ENCODE results near the gene CHSY3. TPM values are rescaled to one million over a fixed set of nuclear protein-coding genes. Genes with fewer than 3 reads are reported as not detected.

Gene CHSY3
- total and polyA plus RNA-seq, 12 donors = 0.15 to 1.6 (median 1.0) TPM

DNA sequence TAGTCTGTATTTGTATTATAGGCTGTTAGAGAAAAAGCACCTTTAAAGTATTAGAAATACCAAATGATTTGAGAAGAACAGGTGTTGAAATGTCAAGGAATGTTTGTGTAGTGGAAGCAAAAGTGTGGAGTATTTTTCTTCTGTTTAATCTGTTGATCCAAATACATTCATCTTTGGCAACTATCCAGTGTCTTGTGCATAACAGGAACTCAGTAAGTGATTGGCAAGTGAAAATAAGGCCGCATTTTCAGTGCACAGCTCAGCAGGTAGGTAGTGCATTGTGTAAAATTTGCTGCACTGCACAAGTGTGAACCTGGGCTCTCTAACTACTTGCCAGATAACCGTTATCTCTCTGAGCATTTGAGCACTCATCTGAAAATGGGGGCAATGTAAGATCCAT, 61.8 kb downstream of the CHSY3 start:
- DNase-seq (no peak), ATAC-seq (no peak)
- intact Hi-C loops (cut with DNase I) = no loop called here
- Histone ChIP-seq H3K27me3 (no peaks in the 10 kb centered on the region), H3K36me3 (no peaks in the 10 kb centered on the region), H3K9me3 (no peaks in the 10 kb centered on the region), H3K4me1 (peaks cover 0 to 14% (median 5%) of the 10 kb centered on the region in 9 donors), H3K4me3 (no peak overlapping the region), H3K27ac (no peak overlapping the region)
- no peak for TF ChIP-seq CTCF (IDR thresholded peaks at IDR 0.05)
- 60 to 66% methylated on average over 2 of the region's 2 CpGs for WGBS, 2 donors

DNA sequence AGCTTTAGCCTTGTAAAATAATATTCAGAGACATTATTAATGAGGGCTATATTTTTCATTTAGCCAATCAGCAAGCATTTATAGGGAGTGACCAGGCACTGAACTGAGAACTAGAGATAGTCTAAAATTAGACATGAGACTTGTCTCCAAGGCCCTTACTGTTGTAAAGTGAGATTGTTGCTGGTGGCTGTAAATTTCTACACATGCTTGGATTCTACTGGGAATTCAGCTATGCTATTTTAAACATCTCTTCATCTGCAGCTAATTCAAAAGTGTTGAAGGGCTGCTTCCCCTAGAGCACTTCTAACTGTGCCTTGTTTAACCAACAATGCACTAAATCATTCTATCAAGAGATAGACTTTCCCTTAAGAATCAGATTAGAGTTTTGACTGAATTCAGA, 67.4 kb downstream of the CHSY3 start:
- H3K36me3 ChIP-seq = no peaks in the 10 kb centered on the region
- no peaks in the 10 kb centered on the region for H3K27me3 ChIP-seq
- H3K4me1 ChIP-seq = peaks cover 0 to 6% (median 0%) of the 10 kb centered on the region in 9 donors
- intact Hi-C loops (cut with DNase I) = no loop called here
- H3K9me3 ChIP-seq = no peaks in the 10 kb centered on the region
- H3K4me3 ChIP-seq = no peak overlapping the region
- no peak overlapping the region for H3K27ac ChIP-seq
- DNase-seq (no peak), ATAC-seq (no peak)
- no peak for TF ChIP-seq CTCF (IDR thresholded peaks at IDR 0.05)

- ATAC-seq (no peak), DNase-seq (no peak)
- Histone ChIP-seq H3K4me3 (no peak overlapping the region), H3K27ac (no peak overlapping the region), H3K27me3 (no peaks in the 10 kb centered on the region), H3K4me1 (peaks cover 0 to 6% (median 0%) of the 10 kb centered on the region in 9 donors), H3K36me3 (no peaks in the 10 kb centered on the region), H3K9me3 (no peaks in the 10 kb centered on the region)
- TF ChIP-seq CTCF (IDR thresholded peaks at IDR 0.05) = no peak
- intact Hi-C loops (cut with DNase I) = no loop called here
Observed at GRCh38 chr5:129972465-129973141, 68.3 kb downstream of the CHSY3 start.

- intact Hi-C loops (cut with DNase I) = no loop called here
- TF ChIP-seq CTCF (IDR thresholded peaks at IDR 0.05) = no peak
- no peak for ATAC-seq
Observed at GRCh38 chr5:129973716-129974426, 69.6 kb downstream of the CHSY3 start.

More at GRCh38 chr5:129973716-129974426, 69.6 kb downstream of the CHSY3 start:
- H3K36me3 ChIP-seq = no peaks in the 10 kb centered on the region
- no peak for DNase-seq
- no peak overlapping the region for H3K4me3 ChIP-seq
- no peaks in the 10 kb centered on the region for H3K9me3 ChIP-seq
- H3K4me1 ChIP-seq = peaks cover 0 to 6% (median 0%) of the 10 kb centered on the region in 9 donors
- no peaks in the 10 kb centered on the region for H3K27me3 ChIP-seq
- WGBS, 2 donors = 84 to 87% methylated on average over 2 of the region's 2 CpGs
- H3K27ac ChIP-seq = no peak overlapping the region
